ENCODE data around the gene MIS12. TPM values are rescaled to one million over a fixed set of nuclear protein-coding genes. Genes with fewer than 3 reads are reported as not detected.

The MIS12 gene
- total RNA-seq, 4 donors from 2014 or later: 8.7 to 17.1 (median 12.3) TPM

DNA sequence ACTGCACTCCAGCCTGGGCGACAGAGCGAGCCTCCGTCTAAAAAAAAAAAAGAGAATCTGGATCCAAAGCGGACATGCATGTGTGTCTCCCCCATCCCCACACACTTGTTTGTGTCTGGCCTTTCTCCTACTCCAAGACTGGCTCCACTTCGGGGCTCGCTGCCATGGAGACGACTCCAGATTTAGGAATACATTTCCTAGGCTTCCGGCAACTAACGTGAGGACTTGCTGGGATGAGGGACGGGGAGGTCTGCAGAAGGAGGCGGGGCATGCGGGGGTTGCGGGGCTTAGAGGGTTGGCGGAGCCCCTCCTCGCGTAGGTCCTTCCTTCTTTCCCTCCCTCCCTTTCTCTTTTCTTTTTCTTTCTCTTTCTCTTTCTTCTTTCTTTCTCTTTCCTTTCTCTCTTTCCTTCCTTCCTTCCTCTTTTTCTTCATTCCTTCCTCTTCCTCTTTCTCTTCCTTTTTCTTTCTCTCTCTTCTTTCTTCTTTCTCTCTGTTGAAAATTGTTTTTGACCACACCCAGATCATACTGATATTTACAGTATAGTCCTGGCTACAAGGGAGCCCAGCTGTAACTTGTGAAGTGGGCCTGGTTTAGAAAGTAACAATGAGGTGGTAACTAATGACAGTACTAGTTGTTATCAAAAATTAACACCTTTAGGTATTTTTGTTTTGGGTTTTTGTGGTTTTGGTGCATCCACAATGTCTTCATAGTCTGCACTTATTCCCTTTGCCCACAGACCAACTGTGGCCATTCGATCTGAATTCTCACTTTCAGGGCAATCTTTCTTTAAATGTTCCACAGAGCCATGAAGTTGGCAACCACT, 25.2 kb downstream of the MIS12 start:
- TF ChIP-seq, protein P1, sequence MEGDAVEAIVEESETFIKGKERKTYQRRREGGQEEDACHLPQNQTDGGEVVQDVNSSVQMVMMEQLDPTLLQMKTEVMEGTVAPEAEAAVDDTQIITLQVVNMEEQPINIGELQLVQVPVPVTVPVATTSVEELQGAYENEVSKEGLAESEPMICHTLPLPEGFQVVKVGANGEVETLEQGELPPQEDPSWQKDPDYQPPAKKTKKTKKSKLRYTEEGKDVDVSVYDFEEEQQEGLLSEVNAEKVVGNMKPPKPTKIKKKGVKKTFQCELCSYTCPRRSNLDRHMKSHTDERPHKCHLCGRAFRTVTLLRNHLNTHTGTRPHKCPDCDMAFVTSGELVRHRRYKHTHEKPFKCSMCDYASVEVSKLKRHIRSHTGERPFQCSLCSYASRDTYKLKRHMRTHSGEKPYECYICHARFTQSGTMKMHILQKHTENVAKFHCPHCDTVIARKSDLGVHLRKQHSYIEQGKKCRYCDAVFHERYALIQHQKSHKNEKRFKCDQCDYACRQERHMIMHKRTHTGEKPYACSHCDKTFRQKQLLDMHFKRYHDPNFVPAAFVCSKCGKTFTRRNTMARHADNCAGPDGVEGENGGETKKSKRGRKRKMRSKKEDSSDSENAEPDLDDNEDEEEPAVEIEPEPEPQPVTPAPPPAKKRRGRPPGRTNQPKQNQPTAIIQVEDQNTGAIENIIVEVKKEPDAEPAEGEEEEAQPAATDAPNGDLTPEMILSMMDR (IDR thresholded peaks at IDR 0.05; ENCODE audit: low read depth): no peak

DNA sequence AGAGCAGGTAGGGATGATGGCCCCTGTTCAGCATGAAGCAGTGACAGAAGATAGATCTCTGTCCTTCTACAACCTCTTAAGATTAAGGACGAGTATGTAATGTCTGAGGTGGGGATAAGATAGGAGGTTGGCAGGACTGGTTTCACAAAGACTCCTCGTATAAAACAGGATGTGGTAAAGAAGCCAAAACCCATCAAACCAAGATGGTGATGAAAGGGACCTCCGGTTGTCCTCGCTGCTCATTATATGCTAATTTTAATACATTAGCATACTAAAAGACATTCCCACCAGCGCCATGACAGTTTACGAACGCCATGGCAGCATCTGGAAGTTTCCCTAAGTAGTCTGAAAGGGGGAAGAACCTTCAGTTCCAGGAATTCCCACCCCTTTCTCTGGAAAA, 27.3 kb downstream of the MIS12 start:
- TF ChIP-seq, protein P1 (IDR thresholded peaks at IDR 0.05; ENCODE audit: low read depth): no peak

DNA sequence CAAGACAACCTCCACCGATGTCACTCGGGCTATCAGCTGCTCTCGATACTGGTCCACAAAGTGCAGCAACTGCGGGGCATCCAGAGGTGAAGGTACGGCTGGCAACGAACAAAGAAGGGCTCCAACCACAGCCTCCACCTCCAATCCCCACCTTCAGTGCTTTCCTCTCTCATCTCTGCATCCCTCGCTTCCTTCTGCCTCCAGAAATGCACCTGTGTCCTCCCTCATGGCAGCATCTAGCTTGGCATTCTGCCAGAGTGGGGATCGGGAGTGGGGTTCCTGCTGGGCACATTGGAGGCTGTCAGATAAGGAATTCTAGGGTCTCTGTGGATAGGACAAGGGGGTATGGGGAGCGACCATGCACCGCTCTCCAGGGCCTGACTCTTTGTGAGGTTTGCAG, 28.6 kb downstream of the MIS12 start:
- TF ChIP-seq, protein P1 (IDR thresholded peaks at IDR 0.05; ENCODE audit: low read depth): no peak

DNA sequence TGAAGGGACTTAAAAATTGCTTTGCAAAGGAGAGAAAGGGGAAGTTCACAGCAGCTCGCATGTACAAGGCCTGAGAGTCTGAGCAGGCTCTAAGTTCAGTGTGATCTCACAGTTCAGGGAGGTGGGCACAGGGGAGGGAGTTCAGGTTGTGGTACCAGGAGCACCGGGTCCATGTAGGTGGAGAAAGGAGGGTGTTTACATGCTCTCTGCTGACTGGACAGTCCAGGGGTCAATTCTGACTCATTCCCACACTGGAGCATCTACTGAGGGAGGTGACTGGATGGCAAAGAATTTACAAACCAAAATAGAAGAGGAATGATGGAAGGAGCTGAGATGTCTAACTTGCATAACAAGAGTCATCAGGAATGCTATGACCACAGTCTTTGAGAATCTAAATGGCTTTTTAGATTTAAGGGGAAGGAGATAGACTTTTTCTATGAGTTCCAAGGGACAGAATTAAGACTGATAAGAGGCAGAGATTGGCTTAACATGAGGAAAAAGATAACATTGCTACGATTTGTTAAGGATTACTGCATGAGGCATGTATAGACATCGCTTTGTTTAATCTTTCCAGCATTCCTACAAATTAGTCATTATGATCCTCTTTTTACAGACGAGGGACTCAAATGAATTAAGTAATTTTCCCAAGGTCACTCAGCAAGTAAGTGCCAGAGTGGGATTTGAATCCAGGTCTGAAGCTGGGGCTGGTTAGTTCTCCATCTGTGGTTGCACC, 29.9 kb downstream of the MIS12 start:
- TF ChIP-seq, protein P1 (IDR thresholded peaks at IDR 0.05; ENCODE audit: low read depth): no peak

DNA sequence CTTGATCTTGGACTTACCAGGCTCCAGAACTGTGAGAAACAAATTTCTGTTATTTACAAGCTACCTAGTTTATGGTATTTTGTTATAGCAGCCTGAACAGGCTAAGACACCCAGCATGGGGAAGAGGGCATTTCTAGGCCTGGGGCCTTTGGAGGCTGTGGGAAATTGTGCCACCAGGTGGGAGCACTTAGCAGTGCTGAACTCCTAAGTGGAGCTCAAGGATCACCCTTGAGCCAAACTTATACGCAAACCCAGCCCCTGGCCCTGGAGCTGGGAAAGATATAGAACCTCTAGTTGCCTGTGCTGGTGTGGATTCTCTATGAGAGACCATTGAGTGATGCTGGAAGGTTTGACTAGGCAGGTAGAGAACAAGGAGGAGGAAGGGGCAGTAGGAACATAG, 36.1 kb downstream of the MIS12 start:
- TF ChIP-seq, protein P1 (IDR thresholded peaks at IDR 0.05; ENCODE audit: low read depth): no peak

DNA sequence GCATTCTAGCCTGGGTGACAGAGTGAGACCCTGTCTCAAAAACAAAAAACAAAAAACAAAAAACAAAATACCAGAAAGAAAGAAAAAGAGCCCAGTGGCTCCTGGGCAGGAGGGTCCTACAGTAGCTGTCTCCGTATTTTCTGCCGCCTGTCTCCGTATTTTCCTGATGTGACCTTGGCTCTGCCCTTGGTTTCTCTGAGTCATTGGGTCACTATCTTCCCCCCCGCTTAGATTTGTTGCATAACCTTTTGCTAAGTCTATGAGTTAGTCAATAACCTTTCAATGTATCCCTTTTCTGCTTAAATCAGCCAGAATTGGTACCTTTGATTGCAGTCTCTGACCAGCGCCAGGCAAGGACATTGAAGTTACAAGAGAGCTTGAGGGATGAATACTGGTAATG, 36.9 kb downstream of the MIS12 start:
- TF ChIP-seq, protein P1 (IDR thresholded peaks at IDR 0.05; ENCODE audit: low read depth): no peak

DNA sequence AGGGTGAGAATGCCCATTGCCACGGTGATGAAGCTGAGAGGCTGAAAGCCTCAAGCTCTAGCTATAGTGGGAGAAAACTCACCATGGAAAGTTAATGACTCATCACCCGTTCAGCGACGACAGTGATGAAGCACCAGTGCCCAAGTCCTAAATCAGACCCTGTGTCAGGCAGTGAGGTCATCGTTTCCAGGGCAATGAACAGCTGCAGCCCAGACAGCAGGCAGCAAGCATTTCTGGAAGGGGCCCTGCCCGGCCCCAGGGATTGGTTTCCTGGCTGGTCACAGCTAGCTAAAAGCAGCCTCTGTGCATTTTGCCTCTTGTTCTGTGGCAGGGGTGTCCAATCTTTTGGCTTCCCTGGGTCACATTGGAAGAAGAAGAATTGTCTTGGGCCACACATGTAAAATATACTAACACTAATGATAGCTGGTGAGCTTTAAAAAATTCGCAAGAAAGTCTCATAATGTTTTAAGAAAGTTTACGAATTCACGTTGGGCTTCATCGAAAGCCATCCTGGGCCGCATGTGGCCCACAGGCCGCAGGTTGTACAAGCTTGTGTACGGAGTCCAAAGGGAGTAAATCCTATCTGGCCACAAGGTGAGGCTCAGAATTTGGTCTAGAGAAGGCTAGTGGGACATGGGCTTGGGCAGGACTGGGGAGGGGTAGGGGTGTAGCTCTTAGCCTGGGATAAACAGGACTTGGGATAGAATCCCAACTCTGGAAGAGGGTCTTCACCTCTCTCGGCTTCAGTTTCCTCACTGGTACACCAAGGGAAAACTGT, 40.6 kb downstream of the MIS12 start:
- TF ChIP-seq, protein P1 (IDR thresholded peaks at IDR 0.05; ENCODE audit: low read depth): no peak

Measured in subcutaneous adipose tissue (tissue), 4 donors.